Stimulated activated CD4-positive, alpha-beta T cell treated with anti-CD3 and anti-CD28 coated beads, Interleukin-15, amount 100 ng/mL, for 24 hours (primary cell): ENCODE measurements around the gene IL21R.

Experiments used
- DNase-seq: peaks from one replicate; pipeline ENCODE4 v3.0.0-alpha.2; 2020

Gene IL21R

DNA sequence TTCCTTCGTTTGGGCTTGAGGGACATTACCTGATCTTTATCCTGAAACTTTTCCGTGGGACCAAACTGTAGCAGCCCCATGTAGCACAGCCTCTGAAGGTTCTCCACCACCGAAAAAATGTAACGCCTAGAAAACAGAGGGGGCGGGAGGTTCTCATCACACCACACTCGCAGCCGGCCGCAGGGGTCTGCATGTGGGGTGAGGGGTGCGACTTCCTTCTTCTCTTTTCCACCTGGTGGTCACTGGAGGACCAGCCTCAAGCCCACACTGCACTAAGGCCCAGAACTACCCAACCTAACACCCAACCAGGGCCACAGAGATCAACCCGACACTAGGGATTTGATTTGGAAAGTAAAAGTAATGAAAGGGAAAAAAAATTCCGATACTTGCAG is 90.6 kb downstream of the IL21R start:
- DNase-seq, result no peak

GRCh38 chr16:27495191-27495590 is 93.2 kb downstream of the IL21R start:
- no peak for DNase-seq

GRCh38 chr16:27498031-27498825 is 96.3 kb downstream of the IL21R start:
- DNase-seq, result no peak

DNA sequence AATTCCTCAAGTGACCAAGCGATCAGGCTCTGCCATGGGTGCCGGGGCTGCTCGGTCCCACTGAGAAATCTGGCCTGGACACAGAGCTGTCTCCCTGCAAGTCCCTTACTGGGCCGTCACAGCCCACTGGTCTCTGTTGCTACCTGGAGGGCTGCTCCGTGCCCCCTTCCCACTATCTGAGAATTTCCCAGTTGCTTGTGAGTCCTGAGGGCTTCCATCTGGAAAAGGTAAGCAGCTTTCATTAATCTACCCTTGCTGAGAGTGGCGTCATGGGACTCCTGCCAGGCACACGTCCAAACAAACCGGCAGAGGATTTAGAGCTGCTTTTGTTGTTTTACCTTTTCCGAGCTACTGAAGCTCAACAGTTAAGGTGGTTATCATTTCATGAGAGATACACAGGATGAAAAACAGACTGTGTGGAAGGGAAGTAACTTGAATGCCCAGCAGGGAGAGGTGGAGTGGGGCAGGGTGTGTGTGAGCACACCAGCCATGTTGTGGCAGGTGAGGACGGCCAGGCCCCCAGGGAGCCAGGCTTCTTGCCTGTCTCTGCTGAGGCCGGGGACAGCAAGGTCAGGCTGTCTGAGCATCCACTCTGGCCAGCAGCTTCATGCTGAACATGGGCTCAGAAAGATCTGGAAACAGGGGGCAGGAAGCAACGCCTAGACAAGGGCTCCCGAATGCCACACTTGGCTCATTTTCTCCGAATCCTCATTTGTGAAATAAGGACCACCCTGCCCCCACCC is 97.1 kb downstream of the IL21R start:
- DNase-seq, result no peak

DNA sequence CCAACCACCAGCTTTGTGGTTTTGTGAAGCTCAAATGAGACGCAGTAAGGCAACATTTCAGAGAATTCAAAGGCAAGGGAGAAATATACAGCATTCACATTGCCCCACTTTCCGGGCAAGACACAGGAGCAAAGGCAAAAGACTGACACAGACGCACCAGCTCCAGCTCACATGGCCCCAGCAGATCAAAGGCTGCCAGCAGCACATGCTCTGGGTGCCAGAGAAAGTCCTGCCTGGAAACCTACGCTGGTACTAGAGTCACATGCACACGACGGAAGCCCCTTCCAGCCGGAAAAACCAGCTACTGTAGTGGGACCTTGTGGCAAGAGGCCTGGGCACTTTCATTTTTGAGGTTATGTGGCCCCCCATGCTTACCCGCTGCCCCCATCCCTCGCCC is 97.7 kb downstream of the IL21R start:
- no peak for DNase-seq

- DNase-seq, result no peak
Observed at GRCh38 chr16:27500801-27501200, 98.8 kb downstream of the IL21R start.
